Measurements from ENCODE around the gene KRTDAP. TPM values are rescaled to one million over a fixed set of nuclear protein-coding genes. Genes with fewer than 3 reads are reported as not detected.
"Not testable (repeated sequence)": the region's sequence is repeated elsewhere in the genome, so short reads cannot be mapped to it uniquely, and the experiment has no call there.

KRTDAP gene
- polyA plus RNA-seq, 1 donor, result not detected

DNA sequence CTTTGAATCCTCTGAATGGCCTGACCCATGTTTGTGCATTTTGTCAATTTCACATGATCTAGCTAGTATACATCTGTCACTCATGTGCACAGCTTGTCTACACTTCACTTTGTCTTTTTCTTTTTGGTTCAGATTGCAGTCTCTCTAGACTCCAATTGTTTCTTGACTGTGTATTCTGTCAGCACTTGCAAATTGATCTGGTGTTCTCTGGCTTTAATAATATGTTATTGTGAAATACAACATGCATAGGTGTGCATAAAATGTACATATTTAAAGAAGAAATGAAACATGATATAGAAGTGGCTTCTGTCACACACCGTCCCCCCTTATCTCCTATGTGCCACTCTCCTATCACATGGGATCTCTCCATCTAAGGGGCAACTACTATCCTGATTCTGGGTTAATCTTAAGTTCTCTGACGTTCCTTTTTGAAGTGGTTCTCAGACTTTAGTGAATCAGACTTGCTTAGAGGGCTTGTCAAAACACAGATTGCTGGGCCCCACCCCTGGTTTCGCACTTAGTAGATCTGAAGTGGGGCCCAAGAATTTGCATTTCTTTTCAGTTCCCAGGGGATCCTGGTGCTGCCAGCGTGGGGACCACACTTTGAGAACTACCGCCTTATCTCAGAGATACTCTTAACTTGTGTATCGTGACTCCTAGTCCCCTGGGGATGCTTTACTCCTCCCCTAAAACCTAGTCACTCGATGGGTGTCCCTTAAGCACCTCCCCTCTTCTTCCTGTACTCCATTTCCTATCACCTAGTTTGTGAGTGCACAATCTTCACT lies 5.8 kb downstream of the KRTDAP start:
- DNase-seq (ENCODE audit: low read depth), result no peak

DNA sequence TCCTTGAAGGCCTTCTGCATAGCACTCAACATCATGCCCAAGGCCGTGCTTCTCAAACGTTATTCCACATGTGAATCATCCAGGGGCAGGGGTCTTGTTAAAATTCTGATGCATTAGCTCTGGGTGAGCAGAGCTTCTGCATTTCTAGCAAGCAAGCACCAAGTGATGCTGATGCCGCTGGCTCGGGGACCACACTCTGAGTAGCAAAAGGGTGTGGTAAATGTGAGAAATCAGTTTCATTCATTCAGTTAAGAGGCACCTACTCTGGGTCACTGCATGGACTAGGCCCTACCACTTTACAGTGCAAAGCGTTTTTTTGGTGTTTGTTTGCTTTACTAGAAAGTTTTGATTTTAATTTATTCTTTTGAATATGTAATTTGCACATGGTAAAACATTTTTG lies 7.2 kb downstream of the KRTDAP start:
- DNase-seq (ENCODE audit: low read depth), result no peak

DNA sequence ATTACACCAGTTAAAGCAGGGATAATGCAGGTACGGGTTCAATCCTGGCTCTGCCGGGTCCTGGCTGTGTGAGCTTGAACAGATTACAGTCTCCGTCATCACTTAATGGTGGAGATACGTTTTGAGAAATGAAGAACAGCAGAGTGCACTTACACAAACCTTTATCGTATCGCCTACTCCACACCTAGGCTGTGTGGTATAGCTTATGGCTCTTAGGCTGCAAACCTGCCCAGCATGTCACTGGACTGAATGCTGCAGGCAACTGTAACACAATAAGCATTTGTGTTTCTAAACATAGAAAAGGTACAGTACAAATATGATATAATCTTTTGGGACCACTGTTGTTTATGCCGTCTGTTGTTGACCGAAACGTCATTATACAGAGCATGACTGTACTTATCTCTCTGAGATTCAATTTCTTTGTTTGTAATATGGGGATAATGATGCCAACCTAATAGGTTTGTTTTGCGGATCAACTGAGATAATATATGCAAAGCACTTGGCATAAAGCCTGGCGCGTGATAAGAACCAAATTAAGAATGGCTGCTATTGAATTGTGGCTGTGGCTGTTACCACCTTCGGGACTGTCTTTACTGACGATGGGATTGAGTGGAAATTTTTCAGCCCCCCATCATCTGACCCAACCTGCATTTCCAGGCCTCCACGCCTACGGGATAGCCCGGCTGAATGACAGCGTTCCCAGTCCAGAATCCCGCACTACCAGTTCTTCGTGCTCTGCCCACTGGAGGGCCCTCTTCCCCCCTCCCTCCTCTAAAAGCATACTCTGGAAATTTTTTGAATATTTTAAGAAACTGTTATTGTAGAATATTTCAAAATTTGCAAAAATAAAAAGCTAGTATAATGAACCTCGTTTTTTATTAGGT lies 11.2 kb downstream of the KRTDAP start:
- no peak for DNase-seq (ENCODE audit: low read depth)

- DNase-seq (ENCODE audit: low read depth), result no peak
These were observed 14.1 kb downstream of the KRTDAP start for GRCh38 chr19:35476149-35476548.

DNA sequence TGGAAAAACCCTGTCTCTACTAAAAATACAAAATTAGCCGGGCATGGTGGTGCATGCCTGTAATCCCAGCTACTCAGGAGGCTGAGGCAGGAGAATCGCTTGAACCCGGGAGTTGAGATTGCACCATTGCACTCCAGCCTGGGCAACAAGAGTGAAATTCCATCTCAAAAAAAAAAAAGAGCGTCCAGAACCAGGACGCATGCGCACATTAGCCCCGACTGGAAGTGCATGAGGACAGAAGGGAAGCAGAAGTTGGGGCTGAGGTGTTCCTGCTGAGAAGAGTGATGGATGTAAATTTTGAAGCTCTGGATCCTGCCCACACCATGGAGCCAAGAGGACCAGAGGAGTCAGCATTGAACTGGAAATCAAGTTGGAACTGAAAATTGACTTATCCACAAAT lies 15.7 kb downstream of the KRTDAP start:
- DNase-seq (ENCODE audit: low read depth), result not testable (repeated sequence)

DNA sequence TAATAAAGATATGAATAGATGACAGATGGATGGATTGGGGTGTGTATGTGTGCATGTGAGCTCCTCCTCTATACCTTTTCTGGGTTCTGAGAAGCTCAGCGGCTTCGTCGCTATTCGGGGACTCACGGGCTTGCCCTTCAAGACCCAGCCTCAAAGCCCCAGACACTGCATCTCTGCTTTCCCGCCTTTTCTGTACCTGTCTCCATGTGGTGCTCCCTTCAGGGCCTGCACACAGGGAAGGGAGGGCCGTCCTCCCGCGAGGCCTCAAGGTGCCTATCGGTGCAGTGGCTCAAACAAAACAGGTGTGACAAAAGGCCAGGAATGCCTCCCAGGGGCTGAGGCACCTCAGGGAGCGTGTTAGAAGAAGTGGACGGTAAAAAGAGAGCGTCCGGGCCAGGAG lies 16.2 kb downstream of the KRTDAP start:
- no peak for DNase-seq (ENCODE audit: low read depth)

- DNase-seq (ENCODE audit: low read depth), result no peak
These were observed 18.3 kb downstream of the KRTDAP start for GRCh38 chr19:35471946-35472345.

GRCh38 chr19:35471075-35471474 lies 19.2 kb downstream of the KRTDAP start:
- DNase-seq (ENCODE audit: low read depth), result not testable (repeated sequence)

- no peak for DNase-seq (ENCODE audit: low read depth)
These were observed 20.1 kb downstream of the KRTDAP start for GRCh38 chr19:35470128-35470527.

DNA sequence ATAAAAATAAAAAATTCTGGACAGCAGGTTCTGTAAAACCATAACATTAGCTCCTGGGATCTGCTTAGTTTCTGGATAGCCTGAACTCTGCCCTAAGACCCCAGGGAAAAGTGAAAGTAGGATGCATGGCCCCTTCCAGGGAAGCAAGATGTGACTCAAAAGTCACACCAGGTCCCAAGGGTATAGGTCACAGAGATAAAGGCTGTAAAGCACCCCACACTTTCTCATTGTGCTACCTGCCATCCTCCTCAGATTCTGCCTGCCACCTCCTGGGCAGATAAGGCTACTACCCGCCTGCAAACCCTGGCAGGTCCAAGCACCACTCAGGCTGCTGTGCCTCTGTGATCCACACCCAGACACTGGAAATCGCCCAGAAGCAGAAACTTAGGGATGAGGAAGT lies 21.6 kb downstream of the KRTDAP start:
- no peak for DNase-seq (ENCODE audit: low read depth)

DNA sequence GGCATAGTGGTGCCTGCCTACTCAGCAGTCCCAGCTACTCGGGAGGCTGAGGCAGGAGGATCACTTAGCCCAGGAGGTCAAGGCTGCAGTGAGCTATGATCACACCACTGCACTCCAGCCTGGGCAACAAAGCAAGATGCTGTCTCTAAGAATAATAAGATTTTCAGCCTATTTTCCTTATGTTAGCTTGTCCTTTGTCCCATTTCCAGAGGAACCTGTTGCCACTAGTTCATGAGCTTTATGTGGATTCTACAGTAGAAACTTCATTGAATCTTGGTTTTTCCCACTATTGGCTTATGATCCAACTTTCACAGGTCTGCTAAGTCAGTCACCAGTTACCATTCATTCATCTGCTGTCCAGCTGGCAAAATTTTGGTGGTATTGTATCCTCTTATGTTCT lies 24.0 kb downstream of the KRTDAP start:
- DNase-seq (ENCODE audit: low read depth), result no peak

DNA sequence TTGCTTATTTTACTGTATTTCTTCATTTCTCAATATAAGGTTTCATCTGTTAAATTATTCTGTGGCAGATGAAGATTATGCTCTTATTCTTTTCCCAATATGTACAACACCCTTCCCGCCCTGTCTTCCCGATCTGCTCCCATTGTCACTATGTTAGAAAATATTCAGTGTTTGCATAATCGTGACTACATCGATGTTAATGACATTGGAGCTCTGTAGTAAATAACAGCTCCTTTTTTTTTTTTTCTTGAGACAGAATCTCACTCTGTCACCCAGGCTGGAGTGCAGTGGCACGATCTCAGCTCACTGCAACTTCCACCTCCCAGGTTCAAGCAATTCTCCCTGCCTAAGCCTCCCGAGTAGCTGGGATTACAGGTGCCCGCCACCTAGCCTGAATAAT lies 27.3 kb downstream of the KRTDAP start:
- DNase-seq (ENCODE audit: low read depth), result not testable (repeated sequence)

- no peak for DNase-seq (ENCODE audit: low read depth)
These were observed 27.7 kb downstream of the KRTDAP start for GRCh38 chr19:35462476-35462953.

- not testable (repeated sequence) for DNase-seq (ENCODE audit: low read depth)
These were observed 28.5 kb downstream of the KRTDAP start for GRCh38 chr19:35461788-35462187.

DNA sequence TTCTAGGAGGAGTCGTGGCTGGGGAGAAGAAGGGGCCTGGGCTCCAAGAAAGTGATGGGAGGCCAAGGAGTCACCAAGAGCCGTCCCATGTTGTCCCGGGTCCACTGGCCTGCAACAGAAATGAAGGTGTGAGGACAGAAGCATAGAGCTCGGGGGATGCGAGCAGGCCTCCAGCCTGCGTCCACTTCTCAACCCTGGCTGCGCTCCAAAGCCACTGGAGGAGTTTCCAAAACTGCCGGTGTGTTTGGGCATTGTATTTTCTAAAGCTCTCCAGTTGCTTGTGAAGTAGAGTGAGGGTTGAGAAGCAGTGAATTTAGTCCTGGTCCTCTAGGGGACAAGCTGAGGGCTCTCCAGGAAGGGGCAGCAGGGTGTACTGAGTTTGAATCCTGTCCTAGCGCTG lies 29.2 kb downstream of the KRTDAP start:
- no peak for DNase-seq (ENCODE audit: low read depth)

- no peak for DNase-seq (ENCODE audit: low read depth)
These were observed 29.7 kb downstream of the KRTDAP start for GRCh38 chr19:35460608-35461007.

DNA sequence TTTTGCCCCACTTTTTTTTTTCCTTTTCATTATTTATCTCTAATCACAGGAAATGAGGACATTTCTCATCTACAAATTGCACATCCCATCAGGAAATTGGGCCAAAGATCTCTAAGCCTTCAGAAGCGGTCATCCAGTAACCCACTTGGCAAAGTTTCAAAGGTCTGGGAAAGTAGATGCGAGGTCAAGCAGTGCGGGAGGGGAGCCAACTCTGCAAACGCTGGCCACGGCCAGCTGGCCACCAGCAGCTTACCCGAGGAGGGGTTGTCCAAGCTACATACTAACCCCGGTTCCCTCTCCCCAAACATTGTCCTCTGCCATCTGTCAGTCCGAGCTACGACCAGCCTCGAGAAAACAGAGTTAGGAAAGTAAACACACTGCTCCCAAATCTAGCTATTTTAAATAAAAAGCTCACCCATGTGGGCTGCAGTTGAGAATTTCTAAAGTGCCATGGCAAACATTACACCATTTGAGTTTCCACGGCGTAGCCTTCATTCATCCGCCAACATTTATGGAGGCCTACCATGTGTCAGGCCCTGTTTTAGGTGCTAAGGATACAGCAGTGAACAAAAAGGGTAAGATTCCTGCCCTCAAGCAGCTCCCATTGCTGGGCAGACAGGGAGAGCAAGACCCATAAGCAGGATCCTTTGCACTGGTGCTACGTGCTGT lies 30.7 kb downstream of the KRTDAP start:
- DNase-seq (ENCODE audit: low read depth), result no peak

DNA sequence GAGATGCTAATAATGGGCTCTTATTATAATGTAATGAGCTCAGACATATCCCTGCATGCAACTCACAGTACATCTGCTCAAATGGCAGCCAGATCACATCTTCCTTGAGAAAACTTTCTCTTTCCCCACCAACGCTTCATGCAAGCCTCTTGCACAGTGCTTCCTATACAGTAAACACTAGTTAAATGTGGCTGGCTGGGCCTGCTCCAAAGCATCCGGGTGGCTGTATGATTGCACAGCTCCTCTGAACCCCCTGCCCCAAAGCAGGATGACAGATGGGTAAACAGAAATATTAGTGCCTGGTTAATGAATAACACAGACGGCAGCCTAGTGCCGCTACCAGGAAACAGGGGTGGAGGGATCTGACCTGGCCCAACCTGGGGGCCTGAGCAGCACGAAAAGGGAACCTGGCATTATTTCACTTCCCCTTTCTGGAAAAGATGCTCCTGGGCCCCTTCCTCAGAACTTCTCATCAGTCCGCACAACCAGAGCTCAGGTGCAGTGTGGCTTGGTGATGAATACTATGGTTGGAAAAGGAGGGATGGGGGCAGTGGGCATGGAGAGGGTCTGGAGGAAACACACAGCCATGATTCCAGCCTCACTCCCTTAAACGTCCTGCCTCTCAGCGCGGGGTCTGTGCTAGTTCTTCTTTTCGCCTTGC lies 31.4 kb downstream of the KRTDAP start:
- no peak for DNase-seq (ENCODE audit: low read depth)

GRCh38 chr19:35458192-35458591 lies 32.1 kb downstream of the KRTDAP start:
- no peak for DNase-seq (ENCODE audit: low read depth)

DNA sequence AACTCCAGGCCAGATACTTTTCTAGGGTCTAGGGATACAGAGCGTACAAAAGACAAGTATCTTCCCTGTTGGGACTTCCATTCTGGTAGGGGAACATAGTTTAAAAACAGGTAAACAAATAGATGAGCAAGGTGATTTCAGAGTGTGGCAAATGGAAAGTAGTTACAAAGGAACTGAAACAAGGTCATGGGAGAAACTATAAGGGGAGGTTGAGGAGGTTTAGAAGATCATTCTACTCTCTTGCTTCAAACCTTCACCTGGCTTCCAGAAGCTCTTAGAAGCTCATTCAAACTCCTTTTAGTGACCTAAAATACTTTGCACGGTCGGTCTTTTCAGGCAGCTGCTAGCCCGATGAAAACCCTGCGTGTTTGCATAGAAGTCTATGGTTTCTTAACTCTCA lies 33.1 kb downstream of the KRTDAP start:
- no peak for DNase-seq (ENCODE audit: low read depth)

DNA sequence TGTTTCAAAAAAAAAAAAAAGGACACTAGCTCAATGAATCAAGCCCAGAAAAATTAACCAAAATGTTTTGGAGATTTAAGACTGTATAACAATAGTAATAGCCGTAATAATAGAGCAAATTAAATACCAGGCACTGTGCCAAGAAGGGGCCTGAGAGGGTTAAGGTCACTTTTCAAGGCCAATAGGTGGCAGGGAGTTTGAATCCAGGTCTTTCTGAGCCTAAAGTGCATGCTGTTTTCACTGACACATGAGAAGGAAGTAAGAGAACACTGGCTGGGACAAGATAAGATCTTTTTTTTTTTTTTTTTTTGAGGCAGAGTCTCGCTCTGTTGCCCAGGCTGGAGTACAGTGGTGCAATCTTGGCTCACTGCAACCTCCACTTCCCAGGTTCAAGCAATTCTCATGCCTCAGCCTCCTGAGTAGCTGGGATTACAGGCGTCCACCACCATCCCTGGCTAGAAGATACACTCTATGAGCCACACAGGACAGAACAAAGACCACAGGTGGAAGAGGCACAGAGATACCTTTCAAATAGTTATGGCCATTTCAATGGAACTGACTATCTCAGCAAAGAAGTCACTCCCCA lies 34.6 kb downstream of the KRTDAP start:
- DNase-seq (ENCODE audit: low read depth), result no peak

All from forelimb muscle (tissue), 1 donor.